Testis (tissue), 3 donors: ENCODE measurements around the gene CHMP2B. TPM values are rescaled to one million over a fixed set of nuclear protein-coding genes. Genes with fewer than 3 reads are reported as not detected.

Experiments used
- DNase-seq: peaks from one replicate; pipeline ENCODE4 v3.0.0-alpha.2; 2019
- H3K27ac ChIP-seq, 2 donors: fragments of 200-600 bp; sonication (generic); one replicate each; pipeline ENCODE4 v1.5.1; 2019
- H3K27me3 ChIP-seq: fragments of 200-600 bp; sonication (generic); one replicate; pipeline ENCODE4 v1.5.1; 2019
- H3K36me3 ChIP-seq: fragments of 200-600 bp; sonication (generic); one replicate; pipeline ENCODE4 v1.5.1; 2017; ENCODE audit warnings: low read depth; ENCODE audit errors: missing control alignments
- H3K4me1 ChIP-seq: fragments of 200-600 bp; sonication (generic); one replicate; pipeline ENCODE4 v1.5.1; 2019
- H3K4me3 ChIP-seq, 2 donors: fragments of 200-600 bp; sonication (generic); one replicate each; pipeline ENCODE4 v1.5.1; 2017 to 2019
- H3K9me3 ChIP-seq: fragments of 200-600 bp; sonication (generic); one replicate; pipeline ENCODE4 v1.5.1; 2017
- POLR2A ChIP-seq: fragments of 450-650 bp; IDR thresholded peaks from one replicate; pipeline ENCODE4 v1.6.1; 2017; ENCODE audit warnings: antibody characterized with exemption, mild to moderate bottlenecking, moderate library complexity
- WGBS, 2 donors: methylation state at CpG; one replicate each; pipeline ENCODE4 v1.1.5; 2018; 5-methylcytosine and 5-hydroxymethylcytosine counted together
- intact Hi-C: fragments of 100-400 bp; cut with DNase I; formaldehyde crosslinking; loops from one replicate; pipeline ENCODE4 v1.15.1; 2023; ENCODE audit warnings: low total_unique reads
- polyA plus RNA-seq: library from polyadenylated mRNA; stranded (reverse); fragments of 350-450 nt; fragmentation: Illumina TruSeq; extraction: RNeasy Lipid Tissue Mini Kit (QIAGEN cat#74804); gene quantifications from one replicate; pipeline ENCODE4 v1.2.3, GENCODE V29; 2014; ENCODE audit warnings: low read depth, low replicate concordance; ENCODE audit not compliant: insufficient read depth
- total RNA-seq, 2 donors: library from RNA; depleted of rRNA; stranded (reverse); fragments of >200 nt; gene quantifications; one replicate each; pipeline ENCODE4 v1.2.3, GENCODE V29; 2016
- TF ChIP-seq, protein P1 (sequence below), 3 experiments: fragments of 450-650 bp in 2 of 3; fragments of 200-600 bp in 1 of 3; sonication (generic) in 1 of 3; IDR thresholded peaks; one replicate each; pipeline ENCODE4 v1.5.1; 2016 to 2019; ENCODE audit warnings: antibody characterized with exemption in 3 of 3, mild to moderate bottlenecking in 2 of 3, moderate library complexity in 1 of 3

The CHMP2B gene
- total and polyA plus RNA-seq, 3 donors from 2014 or later, result 26.5 to 27.7 (median 26.5) TPM

- Histone ChIP-seq H3K9me3 (no peaks in the 10 kb centered on the region), H3K4me1 (no peaks in the 10 kb centered on the region), H3K4me3 (no peak overlapping the region), H3K36me3 (no peaks in the 10 kb centered on the region), H3K27ac (no peak overlapping the region), H3K27me3 (no peaks in the 10 kb centered on the region)
- no peak for TF ChIP-seq POLR2A
- TF ChIP-seq, protein P1, sequence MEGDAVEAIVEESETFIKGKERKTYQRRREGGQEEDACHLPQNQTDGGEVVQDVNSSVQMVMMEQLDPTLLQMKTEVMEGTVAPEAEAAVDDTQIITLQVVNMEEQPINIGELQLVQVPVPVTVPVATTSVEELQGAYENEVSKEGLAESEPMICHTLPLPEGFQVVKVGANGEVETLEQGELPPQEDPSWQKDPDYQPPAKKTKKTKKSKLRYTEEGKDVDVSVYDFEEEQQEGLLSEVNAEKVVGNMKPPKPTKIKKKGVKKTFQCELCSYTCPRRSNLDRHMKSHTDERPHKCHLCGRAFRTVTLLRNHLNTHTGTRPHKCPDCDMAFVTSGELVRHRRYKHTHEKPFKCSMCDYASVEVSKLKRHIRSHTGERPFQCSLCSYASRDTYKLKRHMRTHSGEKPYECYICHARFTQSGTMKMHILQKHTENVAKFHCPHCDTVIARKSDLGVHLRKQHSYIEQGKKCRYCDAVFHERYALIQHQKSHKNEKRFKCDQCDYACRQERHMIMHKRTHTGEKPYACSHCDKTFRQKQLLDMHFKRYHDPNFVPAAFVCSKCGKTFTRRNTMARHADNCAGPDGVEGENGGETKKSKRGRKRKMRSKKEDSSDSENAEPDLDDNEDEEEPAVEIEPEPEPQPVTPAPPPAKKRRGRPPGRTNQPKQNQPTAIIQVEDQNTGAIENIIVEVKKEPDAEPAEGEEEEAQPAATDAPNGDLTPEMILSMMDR (IDR thresholded peaks at IDR 0.05), result no peak
- 60 to 70% methylated on average over 2 of the region's 2 CpGs for WGBS, 2 donors
- intact Hi-C loops, result no loop called here
- DNase-seq, result no peak
Measured at GRCh38 chr3:87206070-87206469, 21.0 kb upstream of the CHMP2B start.

DNA sequence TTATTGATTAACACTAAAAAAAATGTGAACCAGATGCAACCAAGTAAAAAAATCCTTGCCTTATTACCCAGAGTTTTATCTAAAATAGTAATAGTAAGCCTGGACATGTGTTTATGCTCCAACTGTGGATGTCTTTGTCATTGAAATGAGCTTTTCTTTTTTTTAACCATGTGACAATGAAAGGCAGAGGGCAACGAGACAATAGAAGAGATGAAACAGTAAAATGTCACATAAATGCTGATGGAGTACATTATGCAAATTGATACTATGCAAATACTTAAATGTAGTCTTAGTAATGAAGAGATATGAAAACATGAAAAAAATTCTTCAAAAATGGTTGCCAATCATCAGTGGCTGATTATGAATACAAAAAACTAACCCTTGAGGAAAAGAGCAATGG, 20.5 kb upstream of the CHMP2B start:
- intact Hi-C loops, result no loop called here
- no peaks in the 10 kb centered on the region for H3K4me1 ChIP-seq
- no peaks in the 10 kb centered on the region for H3K9me3 ChIP-seq
- no peak overlapping the region for H3K4me3 ChIP-seq
- H3K36me3 ChIP-seq, result no peaks in the 10 kb centered on the region
- no peak for DNase-seq
- no peak overlapping the region for H3K27ac ChIP-seq
- H3K27me3 ChIP-seq, result no peaks in the 10 kb centered on the region
- no peak for TF ChIP-seq POLR2A
- TF ChIP-seq, protein P1 (IDR thresholded peaks at IDR 0.05), result no peak
- WGBS, 2 donors, result 73 to 78% methylated on average over 1 of the region's 1 CpG

DNA sequence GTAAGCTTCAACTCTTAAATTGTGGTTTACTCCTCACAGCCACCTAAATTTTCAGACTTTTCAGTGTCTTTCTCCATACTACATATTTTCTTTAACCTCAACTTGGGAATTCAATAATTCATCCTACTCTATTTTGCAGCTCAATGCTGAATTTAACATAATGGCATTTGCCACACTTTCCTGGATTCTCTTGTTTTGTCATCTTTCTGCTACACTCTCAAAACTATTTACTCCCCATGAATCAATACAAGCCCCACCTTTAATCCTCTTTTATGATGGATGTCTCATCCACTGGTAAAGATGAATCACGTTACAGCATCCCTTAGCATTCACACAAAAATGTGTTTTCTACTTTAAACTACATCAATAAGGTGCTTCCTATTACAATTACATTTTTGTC, 19.6 kb upstream of the CHMP2B start:
- DNase-seq, result no peak
- intact Hi-C loops, result no loop called here
- 78 to 83% methylated on average over 1 of the region's 1 CpG for WGBS, 2 donors
- Histone ChIP-seq H3K9me3 (no peaks in the 10 kb centered on the region), H3K4me3 (no peak overlapping the region), H3K27ac (no peak overlapping the region), H3K36me3 (no peaks in the 10 kb centered on the region), H3K27me3 (no peaks in the 10 kb centered on the region), H3K4me1 (no peaks in the 10 kb centered on the region)
- TF ChIP-seq POLR2A, result no peak
- TF ChIP-seq, protein P1 (IDR thresholded peaks at IDR 0.05), result no peak

GRCh38 chr3:87209111-87209510, 18.0 kb upstream of the CHMP2B start:
- WGBS, 2 donors, result 10 to 20% methylated on average over 2 of the region's 2 CpGs
- Histone ChIP-seq H3K27me3 (no peaks in the 10 kb centered on the region), H3K9me3 (no peaks in the 10 kb centered on the region), H3K4me3 (no peak overlapping the region), H3K27ac (no peak overlapping the region), H3K36me3 (no peaks in the 10 kb centered on the region), H3K4me1 (no peaks in the 10 kb centered on the region)
- DNase-seq, result no peak
- intact Hi-C loops, result no loop called here
- TF ChIP-seq POLR2A, result no peak
- TF ChIP-seq, protein P1 (IDR thresholded peaks at IDR 0.05), result no peak

DNA sequence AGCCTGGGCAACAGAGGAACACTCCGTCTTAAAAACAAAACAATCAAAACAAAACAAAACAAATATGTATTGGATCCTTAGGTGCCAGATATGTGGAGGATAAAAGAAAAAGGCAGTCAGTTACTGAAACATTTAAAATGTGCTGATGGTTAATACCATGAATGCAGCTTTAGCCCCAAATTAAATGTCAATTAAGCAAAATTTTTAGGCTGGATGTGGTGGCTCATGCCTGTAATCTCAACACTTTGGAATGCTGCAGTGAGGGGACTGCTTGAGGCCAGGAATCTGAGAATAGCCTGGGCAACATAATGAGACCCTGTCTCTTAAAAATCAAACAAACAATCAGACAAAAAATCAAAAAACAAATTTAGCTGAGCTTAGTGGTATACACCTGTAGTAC, 8.5 kb upstream of the CHMP2B start:
- Histone ChIP-seq H3K27me3 (no peaks in the 10 kb centered on the region), H3K9me3 (no peaks in the 10 kb centered on the region), H3K27ac (no peak overlapping the region), H3K4me3 (no peak overlapping the region), H3K36me3 (no peaks in the 10 kb centered on the region), H3K4me1 (no peaks in the 10 kb centered on the region)
- TF ChIP-seq, protein P1 (IDR thresholded peaks at IDR 0.05), result no peak
- no peak for TF ChIP-seq POLR2A
- intact Hi-C loops, result no loop called here
- DNase-seq, result no peak
- WGBS, 2 donors, result 92 to 94% methylated on average over 1 of the region's 1 CpG
